HG03439 (cell line): ENCODE data around the gene IL31.

Experiments used
- ATAC-seq: cut with Tn5 transposase; IDR thresholded peaks from one replicate; pipeline ENCODE4 v1.9.1; 2021; ENCODE audit warnings: mild to moderate bottlenecking, moderate library complexity; ENCODE audit not compliant: unreplicated experiment

Gene IL31

GRCh38 chr12:122159882-122160281, 14.1 kb downstream of the IL31 start:
- no peak for ATAC-seq

GRCh38 chr12:122158700-122159285, 15.2 kb downstream of the IL31 start:
- no peak for ATAC-seq

- no peak for ATAC-seq
Measured at GRCh38 chr12:122155705-122156104, 18.3 kb downstream of the IL31 start.

GRCh38 chr12:122152754-122153153, 21.3 kb downstream of the IL31 start:
- no peak for ATAC-seq

- ATAC-seq = no peak
Measured at GRCh38 chr12:122150127-122150681, 23.8 kb downstream of the IL31 start.

- ATAC-seq = no peak
Measured at GRCh38 chr12:122148657-122149056, 25.4 kb downstream of the IL31 start.

- ATAC-seq = no peak
Measured at GRCh38 chr12:122147514-122148290, 26.3 kb downstream of the IL31 start.

- no peak for ATAC-seq
Measured at GRCh38 chr12:122145505-122146330, 28.3 kb downstream of the IL31 start.

GRCh38 chr12:122144885-122145284, 29.1 kb downstream of the IL31 start:
- ATAC-seq = no peak

- ATAC-seq = no peak
Measured at GRCh38 chr12:122142857-122143256, 31.2 kb downstream of the IL31 start.

GRCh38 chr12:122141911-122142725, 31.9 kb downstream of the IL31 start:
- ATAC-seq = no peak

- ATAC-seq = no peak
Measured at GRCh38 chr12:122140467-122141257, 33.4 kb downstream of the IL31 start.

- ATAC-seq = no peak
Measured at GRCh38 chr12:122139941-122140340, 34.1 kb downstream of the IL31 start.

GRCh38 chr12:122139266-122139665, 34.8 kb downstream of the IL31 start:
- ATAC-seq = no peak

- no peak for ATAC-seq
Measured at GRCh38 chr12:122138616-122139015, 35.4 kb downstream of the IL31 start.

GRCh38 chr12:122138181-122138580, 35.8 kb downstream of the IL31 start:
- ATAC-seq = no peak

GRCh38 chr12:122137681-122138080, 36.3 kb downstream of the IL31 start:
- no peak for ATAC-seq

GRCh38 chr12:122137229-122137628, 36.8 kb downstream of the IL31 start:
- ATAC-seq = no peak

GRCh38 chr12:122135437-122136031, 38.5 kb downstream of the IL31 start:
- no peak for ATAC-seq
